Measurements from ENCODE around the gene COL8A2.

Gene COL8A2

DNA sequence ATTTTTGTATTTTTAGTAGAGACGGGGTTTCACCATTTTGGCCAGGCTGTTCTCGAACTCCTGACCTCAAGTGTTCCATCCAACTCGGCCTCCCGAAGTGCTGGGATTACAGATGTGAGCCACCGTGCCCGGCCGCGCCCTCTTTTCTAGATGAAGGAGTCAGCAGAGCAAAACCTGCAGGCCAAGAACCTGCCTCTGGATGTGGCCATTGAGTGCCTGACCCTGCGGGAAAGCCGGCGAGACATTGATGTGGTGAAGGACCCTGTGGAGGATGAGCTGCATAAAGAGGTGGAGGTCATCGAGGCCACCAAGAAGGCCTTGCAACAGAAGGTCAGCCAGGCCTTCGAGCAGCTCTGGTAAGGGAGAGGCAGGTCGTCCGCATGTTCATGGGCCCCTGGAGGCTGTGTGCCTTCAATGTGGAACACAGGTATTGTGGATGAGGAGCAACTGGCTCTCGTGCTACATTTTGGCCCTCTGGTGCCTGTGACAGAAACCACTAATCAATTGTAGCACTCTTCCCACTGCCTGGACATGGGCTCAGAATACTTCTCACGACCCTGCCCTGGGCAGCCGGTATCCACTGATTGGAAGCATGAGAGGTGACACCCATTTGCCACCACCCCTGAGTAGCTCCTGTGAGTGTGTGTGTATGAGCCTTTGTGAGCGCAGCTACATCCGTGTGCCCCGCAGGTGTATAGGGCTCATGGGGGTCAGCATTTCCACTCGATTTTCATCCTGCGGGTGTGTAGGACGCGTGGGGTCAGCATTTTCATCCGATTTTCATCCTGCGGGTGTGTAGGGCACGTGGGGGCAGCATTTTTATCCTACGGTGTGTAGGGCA, 39.1 kb downstream of the COL8A2 start:
- H3K9ac ChIP-seq (ENCODE audit: low read depth, low read length, poor library complexity, severe bottlenecking), result no peak overlapping the region
- no peaks in the 10 kb centered on the region for H3K27me3 ChIP-seq (ENCODE audit: insufficient read depth, low read length, poor library complexity, severe bottlenecking)
- H3K4me1 ChIP-seq (ENCODE audit: insufficient read depth, low read length, poor library complexity, severe bottlenecking), result peaks cover 14% of the 10 kb centered on the region
- peaks cover 15% of the 10 kb centered on the region for H4K20me1 ChIP-seq (ENCODE audit: insufficient read depth, low read length, poor library complexity, severe bottlenecking)
- peaks cover 21% of the 10 kb centered on the region for H3K79me2 ChIP-seq (ENCODE audit: insufficient read depth, low read length)
- H3K4me3 ChIP-seq (ENCODE audit: low read length, poor library complexity, severe bottlenecking), result no peak overlapping the region
- no peaks in the 10 kb centered on the region for H3K9me2 ChIP-seq (replicated peaks; ENCODE audit: low read depth, low read length)
- TF ChIP-seq, protein P1, sequence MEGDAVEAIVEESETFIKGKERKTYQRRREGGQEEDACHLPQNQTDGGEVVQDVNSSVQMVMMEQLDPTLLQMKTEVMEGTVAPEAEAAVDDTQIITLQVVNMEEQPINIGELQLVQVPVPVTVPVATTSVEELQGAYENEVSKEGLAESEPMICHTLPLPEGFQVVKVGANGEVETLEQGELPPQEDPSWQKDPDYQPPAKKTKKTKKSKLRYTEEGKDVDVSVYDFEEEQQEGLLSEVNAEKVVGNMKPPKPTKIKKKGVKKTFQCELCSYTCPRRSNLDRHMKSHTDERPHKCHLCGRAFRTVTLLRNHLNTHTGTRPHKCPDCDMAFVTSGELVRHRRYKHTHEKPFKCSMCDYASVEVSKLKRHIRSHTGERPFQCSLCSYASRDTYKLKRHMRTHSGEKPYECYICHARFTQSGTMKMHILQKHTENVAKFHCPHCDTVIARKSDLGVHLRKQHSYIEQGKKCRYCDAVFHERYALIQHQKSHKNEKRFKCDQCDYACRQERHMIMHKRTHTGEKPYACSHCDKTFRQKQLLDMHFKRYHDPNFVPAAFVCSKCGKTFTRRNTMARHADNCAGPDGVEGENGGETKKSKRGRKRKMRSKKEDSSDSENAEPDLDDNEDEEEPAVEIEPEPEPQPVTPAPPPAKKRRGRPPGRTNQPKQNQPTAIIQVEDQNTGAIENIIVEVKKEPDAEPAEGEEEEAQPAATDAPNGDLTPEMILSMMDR (conservative IDR thresholded peaks at IDR 0.05; ENCODE audit: low read length), result no peak
- TF ChIP-seq EZH2phosphoT487 (IDR thresholded peaks at IDR 0.05; ENCODE audit: borderline replicate concordance), result no peak
- no peaks in the 10 kb centered on the region for H3F3A ChIP-seq (ENCODE audit: low read depth)
- H3K36me3 ChIP-seq (ENCODE audit: insufficient read depth, low read length), result no peaks in the 10 kb centered on the region
- no peak overlapping the region for H2AFZ ChIP-seq (ENCODE audit: low read length)
- no peaks in the 10 kb centered on the region for H3K9me3 ChIP-seq (ENCODE audit: insufficient read depth, low read depth, low read length)
- no peak overlapping the region for H3K4me2 ChIP-seq (ENCODE audit: low read depth, low read length, poor library complexity, severe bottlenecking)

DNA sequence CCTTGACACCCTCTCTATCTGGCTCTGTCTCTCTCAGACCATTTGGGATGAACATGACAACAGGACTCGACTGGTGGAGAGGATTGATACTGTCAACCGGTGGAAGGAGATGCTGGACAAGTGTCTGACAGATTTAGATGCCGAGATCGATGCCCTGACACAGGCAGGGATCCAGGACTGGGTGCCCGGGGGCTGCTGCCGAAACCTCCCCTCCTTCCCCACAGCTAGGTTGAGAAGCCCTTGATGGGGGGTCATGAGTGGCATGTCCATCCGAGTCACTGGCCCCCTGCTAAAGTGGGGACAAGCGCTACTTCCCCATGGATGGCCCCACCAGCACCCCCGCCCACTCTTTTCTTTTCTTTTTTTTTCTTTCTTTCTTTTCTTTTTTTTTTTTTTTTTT, 39.9 kb downstream of the COL8A2 start:
- Histone ChIP-seq H3K9me3 (ENCODE audit: insufficient read depth, low read depth, low read length) (no peaks in the 10 kb centered on the region), H3K4me2 (ENCODE audit: low read depth, low read length, poor library complexity, severe bottlenecking) (no peak overlapping the region), H3K4me3 (ENCODE audit: low read length, poor library complexity, severe bottlenecking) (no peak overlapping the region), H4K20me1 (ENCODE audit: insufficient read depth, low read length, poor library complexity, severe bottlenecking) (peaks cover 12% of the 10 kb centered on the region), H3F3A (ENCODE audit: low read depth) (no peaks in the 10 kb centered on the region), H3K27me3 (ENCODE audit: insufficient read depth, low read length, poor library complexity, severe bottlenecking) (no peaks in the 10 kb centered on the region), H3K79me2 (ENCODE audit: insufficient read depth, low read length) (peaks cover 14% of the 10 kb centered on the region), H3K9ac (ENCODE audit: low read depth, low read length, poor library complexity, severe bottlenecking) (no peak overlapping the region), H2AFZ (ENCODE audit: low read length) (no peak overlapping the region), H3K4me1 (ENCODE audit: insufficient read depth, low read length, poor library complexity, severe bottlenecking) (peaks cover 10% of the 10 kb centered on the region), H3K9me2 (replicated peaks; ENCODE audit: low read depth, low read length) (no peaks in the 10 kb centered on the region), H3K36me3 (ENCODE audit: insufficient read depth, low read length) (no peaks in the 10 kb centered on the region)
- TF ChIP-seq EZH2phosphoT487 (IDR thresholded peaks at IDR 0.05; ENCODE audit: borderline replicate concordance), result no peak
- TF ChIP-seq, protein P1 (conservative IDR thresholded peaks at IDR 0.05; ENCODE audit: low read length), result no peak

DNA sequence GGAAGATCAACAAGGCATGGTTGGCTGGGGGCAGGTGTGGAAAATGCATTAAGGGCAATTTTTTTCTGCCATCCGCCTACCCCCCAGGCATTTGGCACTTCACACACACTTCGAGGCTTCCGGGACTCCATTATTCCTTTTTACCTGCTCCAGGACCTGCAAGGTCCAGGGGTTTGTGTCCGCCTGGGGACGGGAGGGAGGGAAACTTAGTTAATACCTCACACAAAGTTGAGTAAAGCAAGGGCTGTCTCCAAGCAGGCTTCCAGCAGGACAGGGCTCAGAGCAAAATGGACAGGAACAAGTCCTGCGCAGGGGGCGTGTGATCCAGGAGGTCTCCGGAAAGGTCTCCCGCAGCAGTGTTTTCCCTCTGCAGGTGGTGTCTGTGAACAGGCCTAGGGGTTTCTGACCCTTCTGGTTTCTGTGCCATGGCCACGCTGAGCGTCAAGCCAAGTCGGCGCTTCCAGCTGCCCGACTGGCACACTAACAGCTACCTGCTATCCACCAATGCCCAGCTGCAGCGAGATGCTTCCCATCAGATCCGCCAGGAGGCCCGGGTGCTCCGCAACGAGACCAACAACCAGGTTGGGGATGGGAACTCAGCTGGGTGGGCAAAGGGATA, 40.4 kb downstream of the COL8A2 start:
- no peaks in the 10 kb centered on the region for H3K27me3 ChIP-seq (ENCODE audit: insufficient read depth, low read length, poor library complexity, severe bottlenecking)
- no peaks in the 10 kb centered on the region for H3K9me2 ChIP-seq (replicated peaks; ENCODE audit: low read depth, low read length)
- TF ChIP-seq, protein P1 (conservative IDR thresholded peaks at IDR 0.05; ENCODE audit: low read length), result no peak
- TF ChIP-seq EZH2phosphoT487 (IDR thresholded peaks at IDR 0.05; ENCODE audit: borderline replicate concordance), result no peak
- peaks cover 5% of the 10 kb centered on the region for H3K4me1 ChIP-seq (ENCODE audit: insufficient read depth, low read length, poor library complexity, severe bottlenecking)
- H3K4me2 ChIP-seq (ENCODE audit: low read depth, low read length, poor library complexity, severe bottlenecking), result no peak overlapping the region
- no peaks in the 10 kb centered on the region for H3F3A ChIP-seq (ENCODE audit: low read depth)
- no peak overlapping the region for H3K4me3 ChIP-seq (ENCODE audit: low read length, poor library complexity, severe bottlenecking)
- no peaks in the 10 kb centered on the region for H3K36me3 ChIP-seq (ENCODE audit: insufficient read depth, low read length)
- H4K20me1 ChIP-seq (ENCODE audit: insufficient read depth, low read length, poor library complexity, severe bottlenecking), result peaks cover 6% of the 10 kb centered on the region
- H3K9me3 ChIP-seq (ENCODE audit: insufficient read depth, low read depth, low read length), result no peaks in the 10 kb centered on the region
- no peak overlapping the region for H3K9ac ChIP-seq (ENCODE audit: low read depth, low read length, poor library complexity, severe bottlenecking)
- peaks cover 8% of the 10 kb centered on the region for H3K79me2 ChIP-seq (ENCODE audit: insufficient read depth, low read length)
- no peak overlapping the region for H2AFZ ChIP-seq (ENCODE audit: low read length)
